ENCODE measurements around the gene DACH1. TPM values are rescaled to one million over a fixed set of nuclear protein-coding genes. Genes with fewer than 3 reads are reported as not detected.

Gene DACH1
- total and polyA plus RNA-seq, 4 donors = 0.32 to 5.4 (median 0.50) TPM; not detected in 1

DNA sequence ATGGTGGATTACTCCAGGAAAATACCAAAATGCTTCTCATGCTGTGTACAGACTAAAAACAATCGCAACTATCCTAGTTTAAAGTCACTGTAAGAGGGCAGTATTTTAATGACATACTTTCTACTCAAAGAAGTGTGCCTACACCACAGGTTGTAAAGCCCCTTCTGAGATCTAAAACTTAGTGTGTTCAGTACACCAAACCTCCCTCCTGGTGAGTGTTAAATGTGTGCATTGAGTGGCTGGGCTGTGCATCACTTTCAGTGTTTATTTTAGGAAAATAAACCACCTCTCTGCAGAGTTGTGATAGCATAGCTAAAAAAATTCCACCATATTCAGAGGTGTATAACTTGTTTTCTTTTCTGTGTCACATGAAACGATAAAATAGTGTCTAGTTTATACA, 263.7 kb downstream of the DACH1 start:
- no peak overlapping the region for H3K4me3 ChIP-seq (ENCODE audit: low read length in 2 of 2)
- ATAC-seq (ENCODE audit: low FRiP score) (no peak), DNase-seq (no peak)
- no peaks in the 10 kb centered on the region for H3K36me3 ChIP-seq (ENCODE audit: control insufficient read depth in 1 of 2, insufficient read depth in 2 of 2, low read length in 1 of 2)
- WGBS, 2 donors = 75% methylated on average over 2 of the region's 2 CpGs
- no peaks in the 10 kb centered on the region for H3K27me3 ChIP-seq (ENCODE audit: control insufficient read depth in 1 of 2, insufficient read depth in 2 of 2, low read length in 1 of 2)
- no peaks in the 10 kb centered on the region for H3K4me1 ChIP-seq (ENCODE audit: control insufficient read depth in 1 of 2, insufficient read depth in 2 of 2, low read length in 2 of 2)
- no peaks in the 10 kb centered on the region for H3K9me3 ChIP-seq (ENCODE audit: control insufficient read depth, low read length)
- intact Hi-C loops (cut with DNase I) = no loop called here
- H3K27ac ChIP-seq (ENCODE audit: low read depth in 1 of 2, low read length in 2 of 2) = no peak overlapping the region

DNA sequence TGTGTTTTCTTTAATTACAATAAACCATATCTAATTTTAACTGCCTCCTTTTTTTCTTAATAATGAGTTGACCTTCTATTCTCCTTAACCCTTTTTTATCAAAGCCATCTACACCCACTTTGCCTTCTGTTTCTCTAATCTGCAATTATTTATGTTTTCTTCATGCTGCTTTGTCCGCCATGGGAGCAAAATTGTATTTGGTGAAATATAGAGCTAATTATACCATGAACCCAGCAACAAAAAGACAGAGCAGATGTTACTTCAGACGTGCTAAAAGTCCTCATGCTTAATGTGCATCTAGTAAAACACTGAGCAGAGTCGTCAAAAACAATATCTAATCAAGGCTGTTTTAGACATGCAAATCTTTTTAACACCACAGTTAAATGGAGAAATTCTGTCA, 264.7 kb downstream of the DACH1 start:
- intact Hi-C loops (cut with DNase I) = no loop called here
- no peaks in the 10 kb centered on the region for H3K9me3 ChIP-seq (ENCODE audit: control insufficient read depth, low read length)
- WGBS, 2 donors = 66% methylated on average over 3 of the region's 3 CpGs
- H3K4me3 ChIP-seq (ENCODE audit: low read length in 2 of 2) = no peak overlapping the region
- no peaks in the 10 kb centered on the region for H3K27me3 ChIP-seq (ENCODE audit: control insufficient read depth in 1 of 2, insufficient read depth in 2 of 2, low read length in 1 of 2)
- no peak for DNase-seq
- H3K27ac ChIP-seq (ENCODE audit: low read depth in 1 of 2, low read length in 2 of 2) = no peak overlapping the region
- ATAC-seq (ENCODE audit: low FRiP score) = no peak
- no peaks in the 10 kb centered on the region for H3K36me3 ChIP-seq (ENCODE audit: control insufficient read depth in 1 of 2, insufficient read depth in 2 of 2, low read length in 1 of 2)
- no peaks in the 10 kb centered on the region for H3K4me1 ChIP-seq (ENCODE audit: control insufficient read depth in 1 of 2, insufficient read depth in 2 of 2, low read length in 2 of 2)

DNA sequence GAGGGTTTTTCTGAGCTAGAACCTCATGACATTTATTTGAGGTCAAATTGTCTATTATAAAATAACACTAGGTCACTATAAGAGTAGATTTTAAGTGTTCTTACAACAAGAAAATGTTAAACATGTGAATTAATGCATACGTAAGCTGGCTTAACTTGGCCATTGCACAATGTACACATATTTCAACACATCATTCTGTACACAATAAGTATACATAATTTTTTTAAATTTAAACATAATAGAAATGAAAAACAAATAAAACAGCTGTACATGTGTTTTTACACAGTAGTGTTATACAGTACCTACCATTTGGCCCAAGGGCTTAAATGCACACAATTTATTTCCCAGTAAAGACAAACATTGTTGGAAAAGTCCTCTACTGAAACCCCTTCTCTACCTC, 269.9 kb downstream of the DACH1 start:
- H3K36me3 ChIP-seq (ENCODE audit: control insufficient read depth in 1 of 2, insufficient read depth in 2 of 2, low read length in 1 of 2) = no peaks in the 10 kb centered on the region
- no peak overlapping the region for H3K27ac ChIP-seq (ENCODE audit: low read depth in 1 of 2, low read length in 2 of 2)
- no peaks in the 10 kb centered on the region for H3K27me3 ChIP-seq (ENCODE audit: control insufficient read depth in 1 of 2, insufficient read depth in 2 of 2, low read length in 1 of 2)
- 65 to 72% methylated on average over 1 of the region's 1 CpG for WGBS, 2 donors
- no peak overlapping the region for H3K4me3 ChIP-seq (ENCODE audit: low read length in 2 of 2)
- ATAC-seq (ENCODE audit: low FRiP score) (no peak), DNase-seq (no peak)
- H3K4me1 ChIP-seq (ENCODE audit: control insufficient read depth in 1 of 2, insufficient read depth in 2 of 2, low read length in 2 of 2) = no peaks in the 10 kb centered on the region
- H3K9me3 ChIP-seq (ENCODE audit: control insufficient read depth, low read length) = no peaks in the 10 kb centered on the region
- intact Hi-C loops (cut with DNase I) = no loop called here

DNA sequence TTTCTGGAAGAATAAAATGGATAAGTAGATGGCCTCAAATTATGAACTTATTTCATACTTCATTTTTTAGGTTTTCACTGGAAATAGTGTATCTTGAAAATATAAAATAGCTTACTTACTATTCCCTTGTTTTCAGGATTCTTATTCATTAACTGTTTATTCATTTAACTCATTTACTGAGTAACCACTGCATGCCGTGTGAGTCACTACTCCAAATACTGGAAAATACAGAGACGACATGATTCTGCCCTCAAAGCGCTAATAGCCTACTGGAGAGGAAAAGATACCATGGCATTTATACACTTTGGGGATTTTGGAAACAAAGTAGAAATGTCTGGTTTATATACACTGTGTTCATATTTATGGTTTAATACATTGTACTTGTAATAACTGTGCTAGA, 270.9 kb downstream of the DACH1 start:
- Histone ChIP-seq H3K27ac (ENCODE audit: low read depth in 1 of 2, low read length in 2 of 2) (no peak overlapping the region), H3K36me3 (ENCODE audit: control insufficient read depth in 1 of 2, insufficient read depth in 2 of 2, low read length in 1 of 2) (no peaks in the 10 kb centered on the region), H3K4me1 (ENCODE audit: control insufficient read depth in 1 of 2, insufficient read depth in 2 of 2, low read length in 2 of 2) (no peaks in the 10 kb centered on the region), H3K9me3 (ENCODE audit: control insufficient read depth, low read length) (no peaks in the 10 kb centered on the region), H3K27me3 (ENCODE audit: control insufficient read depth in 1 of 2, insufficient read depth in 2 of 2, low read length in 1 of 2) (no peaks in the 10 kb centered on the region), H3K4me3 (ENCODE audit: low read length in 2 of 2) (no peak overlapping the region)
- intact Hi-C loops (cut with DNase I) = no loop called here
- DNase-seq (no peak), ATAC-seq (ENCODE audit: low FRiP score) (no peak)
- 94% methylated on average over 3 of the region's 3 CpGs for WGBS, 2 donors

DNA sequence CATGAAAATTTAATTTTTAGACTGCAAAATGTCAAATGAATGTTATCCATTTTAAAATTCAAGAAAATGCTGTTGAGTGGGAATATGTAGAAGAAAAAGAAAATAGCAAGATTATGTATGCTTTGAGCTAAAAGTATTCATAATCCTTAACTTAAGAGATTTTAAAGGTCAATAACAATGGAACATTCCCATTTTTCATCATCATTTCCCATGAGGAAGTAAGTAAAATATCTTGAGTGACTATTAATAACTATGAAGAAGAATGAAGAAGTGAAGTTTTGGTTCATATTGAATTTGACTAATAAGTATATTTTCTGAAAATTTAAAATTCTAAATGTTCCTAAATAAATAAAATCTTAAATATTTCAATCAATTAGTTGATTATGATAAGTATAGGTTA, 273.4 kb downstream of the DACH1 start:
- no peak overlapping the region for H3K4me3 ChIP-seq (ENCODE audit: low read length in 2 of 2)
- no peak for DNase-seq
- H3K27ac ChIP-seq (ENCODE audit: low read depth in 1 of 2, low read length in 2 of 2) = no peak overlapping the region
- H3K27me3 ChIP-seq (ENCODE audit: control insufficient read depth in 1 of 2, insufficient read depth in 2 of 2, low read length in 1 of 2) = no peaks in the 10 kb centered on the region
- no peak for ATAC-seq (ENCODE audit: low FRiP score)
- no peaks in the 10 kb centered on the region for H3K4me1 ChIP-seq (ENCODE audit: control insufficient read depth in 1 of 2, insufficient read depth in 2 of 2, low read length in 2 of 2)
- intact Hi-C loops (cut with DNase I) = no loop called here
- H3K9me3 ChIP-seq (ENCODE audit: control insufficient read depth, low read length) = no peaks in the 10 kb centered on the region
- H3K36me3 ChIP-seq (ENCODE audit: control insufficient read depth in 1 of 2, insufficient read depth in 2 of 2, low read length in 1 of 2) = no peaks in the 10 kb centered on the region

DNA sequence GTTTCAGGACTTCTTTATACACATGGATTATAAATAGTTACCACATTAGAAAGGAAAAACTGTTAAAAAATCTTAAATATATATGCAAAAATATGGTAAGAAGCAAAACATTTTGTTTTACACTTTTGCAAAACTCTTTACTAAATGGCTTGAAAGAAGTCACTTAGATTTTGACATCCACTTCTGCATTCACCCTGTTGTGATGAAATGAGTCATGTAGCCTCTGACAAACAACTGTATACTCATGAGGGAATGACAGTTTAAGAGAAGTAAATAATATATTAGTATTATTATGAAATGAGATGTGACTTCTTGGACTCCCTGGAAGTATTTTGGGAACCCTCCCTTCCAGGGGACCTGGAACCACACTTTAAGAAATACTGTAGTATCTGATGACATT, 275.6 kb downstream of the DACH1 start:
- Histone ChIP-seq H3K4me3 (ENCODE audit: low read length in 2 of 2) (no peak overlapping the region), H3K27me3 (ENCODE audit: control insufficient read depth in 1 of 2, insufficient read depth in 2 of 2, low read length in 1 of 2) (no peaks in the 10 kb centered on the region), H3K9me3 (ENCODE audit: control insufficient read depth, low read length) (no peaks in the 10 kb centered on the region), H3K27ac (ENCODE audit: low read depth in 1 of 2, low read length in 2 of 2) (no peak overlapping the region), H3K4me1 (ENCODE audit: control insufficient read depth in 1 of 2, insufficient read depth in 2 of 2, low read length in 2 of 2) (no peaks in the 10 kb centered on the region), H3K36me3 (ENCODE audit: control insufficient read depth in 1 of 2, insufficient read depth in 2 of 2, low read length in 1 of 2) (no peaks in the 10 kb centered on the region)
- no peak for ATAC-seq (ENCODE audit: low FRiP score)
- no peak for DNase-seq
- intact Hi-C loops (cut with DNase I) = no loop called here

DNA sequence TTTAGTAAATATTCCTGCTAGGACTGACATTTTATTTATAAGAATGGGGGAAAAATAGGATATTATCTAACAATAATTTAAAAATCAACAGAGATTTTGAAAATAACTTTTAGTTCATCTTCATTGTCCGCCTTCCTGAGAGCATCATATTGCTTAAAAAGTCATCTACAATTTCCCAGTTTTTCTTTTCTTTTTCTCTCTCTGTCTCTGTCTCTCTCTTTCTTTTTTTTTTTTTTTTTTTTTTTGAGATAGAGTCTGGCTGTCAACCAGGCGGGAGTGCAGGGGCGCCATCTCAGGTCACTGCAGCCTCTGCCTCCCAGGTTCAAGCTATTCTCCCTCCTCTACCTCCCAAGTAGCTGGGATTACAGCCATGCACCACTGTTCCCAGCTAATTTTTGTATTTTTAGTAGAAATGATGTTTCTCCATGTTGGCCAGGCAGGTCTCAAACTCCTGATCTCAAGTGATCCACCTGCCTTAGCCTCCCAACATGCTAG, 276.3 kb downstream of the DACH1 start:
- no peak overlapping the region for H3K4me3 ChIP-seq (ENCODE audit: low read length in 2 of 2)
- H3K27me3 ChIP-seq (ENCODE audit: control insufficient read depth in 1 of 2, insufficient read depth in 2 of 2, low read length in 1 of 2) = no peaks in the 10 kb centered on the region
- no peak overlapping the region for H3K27ac ChIP-seq (ENCODE audit: low read depth in 1 of 2, low read length in 2 of 2)
- DNase-seq (no peak), ATAC-seq (ENCODE audit: low FRiP score) (no peak)
- 81 to 89% methylated on average over 3 of the region's 3 CpGs for WGBS, 2 donors
- H3K9me3 ChIP-seq (ENCODE audit: control insufficient read depth, low read length) = no peaks in the 10 kb centered on the region
- intact Hi-C loops (cut with DNase I) = no loop called here
- H3K36me3 ChIP-seq (ENCODE audit: control insufficient read depth in 1 of 2, insufficient read depth in 2 of 2, low read length in 1 of 2) = no peaks in the 10 kb centered on the region
- no peaks in the 10 kb centered on the region for H3K4me1 ChIP-seq (ENCODE audit: control insufficient read depth in 1 of 2, insufficient read depth in 2 of 2, low read length in 2 of 2)

DNA sequence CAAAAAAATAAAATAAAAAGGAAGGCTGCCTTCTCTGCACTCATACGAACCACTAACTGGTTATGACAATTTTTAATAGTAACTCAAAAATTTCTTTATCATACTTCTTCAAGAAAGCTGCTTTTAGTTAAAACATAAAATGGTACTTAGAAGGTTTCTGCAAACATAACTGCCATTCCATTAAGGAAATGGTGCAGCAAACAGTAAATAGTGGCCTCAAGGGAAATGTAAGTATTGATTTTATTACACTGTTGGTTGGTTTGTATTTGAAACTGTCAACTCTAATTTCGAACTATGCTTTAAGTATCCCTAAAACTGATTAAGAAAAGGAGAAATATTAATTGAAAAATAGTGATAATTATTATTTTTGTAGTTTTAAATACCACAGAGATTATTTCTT, 278.0 kb downstream of the DACH1 start:
- Histone ChIP-seq H3K27me3 (ENCODE audit: control insufficient read depth in 1 of 2, insufficient read depth in 2 of 2, low read length in 1 of 2) (no peaks in the 10 kb centered on the region), H3K9me3 (ENCODE audit: control insufficient read depth, low read length) (no peaks in the 10 kb centered on the region), H3K4me1 (ENCODE audit: control insufficient read depth in 1 of 2, insufficient read depth in 2 of 2, low read length in 2 of 2) (no peaks in the 10 kb centered on the region), H3K27ac (ENCODE audit: low read depth in 1 of 2, low read length in 2 of 2) (no peak overlapping the region), H3K36me3 (ENCODE audit: control insufficient read depth in 1 of 2, insufficient read depth in 2 of 2, low read length in 1 of 2) (no peaks in the 10 kb centered on the region), H3K4me3 (ENCODE audit: low read length in 2 of 2) (no peak overlapping the region)
- intact Hi-C loops (cut with DNase I) = no loop called here
- ATAC-seq (ENCODE audit: low FRiP score) (no peak), DNase-seq (no peak)
- 49 to 50% methylated on average over 2 of the region's 2 CpGs for WGBS, 2 donors

DNA sequence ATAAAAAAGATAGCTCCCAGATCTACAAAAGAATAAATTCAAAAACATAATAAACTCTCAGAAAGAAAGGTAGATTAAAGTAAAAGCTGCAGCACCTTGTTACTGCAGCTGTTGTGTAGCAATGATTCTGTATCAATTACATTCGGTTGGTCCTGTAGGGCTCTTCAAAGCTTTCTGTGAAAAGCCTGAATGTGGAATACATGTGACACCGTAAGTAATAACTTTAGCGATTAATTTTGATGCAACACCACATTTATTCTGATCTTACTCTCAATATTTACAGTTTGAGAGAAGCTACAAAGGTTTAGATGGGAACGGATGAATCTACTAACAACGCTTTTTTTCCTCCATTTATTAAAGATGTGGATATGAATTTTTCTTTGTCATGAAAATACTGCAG, 279.2 kb downstream of the DACH1 start:
- ATAC-seq (ENCODE audit: low FRiP score) (no peak), DNase-seq (no peak)
- Histone ChIP-seq H3K9me3 (ENCODE audit: control insufficient read depth, low read length) (no peaks in the 10 kb centered on the region), H3K4me3 (ENCODE audit: low read length in 2 of 2) (no peak overlapping the region), H3K4me1 (ENCODE audit: control insufficient read depth in 1 of 2, insufficient read depth in 2 of 2, low read length in 2 of 2) (no peaks in the 10 kb centered on the region), H3K27ac (ENCODE audit: low read depth in 1 of 2, low read length in 2 of 2) (no peak overlapping the region), H3K36me3 (ENCODE audit: control insufficient read depth in 1 of 2, insufficient read depth in 2 of 2, low read length in 1 of 2) (no peaks in the 10 kb centered on the region), H3K27me3 (ENCODE audit: control insufficient read depth in 1 of 2, insufficient read depth in 2 of 2, low read length in 1 of 2) (no peaks in the 10 kb centered on the region)
- 67 to 72% methylated on average over 5 of the region's 5 CpGs for WGBS, 2 donors
- intact Hi-C loops (cut with DNase I) = no loop called here

All from aorta (tissue), 5 donors.